Neural progenitor cell (in vitro differentiated cells): ENCODE data around the gene KCTD3.

Source experiments
- EZH2 ChIP-seq: fragments of 200-600 bp; sonication (generic); IDR thresholded peaks from 2 replicates; pipeline ENCODE4 v1.6.1; 2017; ENCODE audit warnings: antibody characterized with exemption, mild to moderate bottlenecking, moderate library complexity
- TF ChIP-seq, protein P1 (sequence below): fragments of 200-600 bp; sonication (generic); IDR thresholded peaks from 2 replicates; pipeline ENCODE4 v1.5.1; 2017; ENCODE audit warnings: antibody characterized with exemption, mild to moderate bottlenecking

- no peak for TF ChIP-seq EZH2
- TF ChIP-seq, protein P1, sequence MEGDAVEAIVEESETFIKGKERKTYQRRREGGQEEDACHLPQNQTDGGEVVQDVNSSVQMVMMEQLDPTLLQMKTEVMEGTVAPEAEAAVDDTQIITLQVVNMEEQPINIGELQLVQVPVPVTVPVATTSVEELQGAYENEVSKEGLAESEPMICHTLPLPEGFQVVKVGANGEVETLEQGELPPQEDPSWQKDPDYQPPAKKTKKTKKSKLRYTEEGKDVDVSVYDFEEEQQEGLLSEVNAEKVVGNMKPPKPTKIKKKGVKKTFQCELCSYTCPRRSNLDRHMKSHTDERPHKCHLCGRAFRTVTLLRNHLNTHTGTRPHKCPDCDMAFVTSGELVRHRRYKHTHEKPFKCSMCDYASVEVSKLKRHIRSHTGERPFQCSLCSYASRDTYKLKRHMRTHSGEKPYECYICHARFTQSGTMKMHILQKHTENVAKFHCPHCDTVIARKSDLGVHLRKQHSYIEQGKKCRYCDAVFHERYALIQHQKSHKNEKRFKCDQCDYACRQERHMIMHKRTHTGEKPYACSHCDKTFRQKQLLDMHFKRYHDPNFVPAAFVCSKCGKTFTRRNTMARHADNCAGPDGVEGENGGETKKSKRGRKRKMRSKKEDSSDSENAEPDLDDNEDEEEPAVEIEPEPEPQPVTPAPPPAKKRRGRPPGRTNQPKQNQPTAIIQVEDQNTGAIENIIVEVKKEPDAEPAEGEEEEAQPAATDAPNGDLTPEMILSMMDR, result no peak
Measured at GRCh38 chr1:215526846-215527151, 40.3 kb upstream of the KCTD3 start.
